Urinary bladder (tissue), 4 donors: Measurements from ENCODE around the gene ARRDC4. TPM values are rescaled to one million over a fixed set of nuclear protein-coding genes. Genes with fewer than 3 reads are reported as not detected.
A peak's percentile ranks its signal among the peaks of the same experiment; 100 is the strongest.

Experiments
- DNase-seq: peaks from one replicate; pipeline ENCODE4 v3.0.0-alpha.2; 2015; ENCODE audit errors: extremely low spot score
- H3K27ac ChIP-seq: one replicate; pipeline ENCODE4 v1.5.1; 2013; ENCODE audit warnings: low read depth, mild to moderate bottlenecking, moderate library complexity
- H3K36me3 ChIP-seq: one replicate; pipeline ENCODE4 v1.6.1; 2013; ENCODE audit warnings: mild to moderate bottlenecking, moderate library complexity; ENCODE audit not compliant: insufficient read depth
- H3K4me1 ChIP-seq: one replicate; pipeline ENCODE4 v1.6.1; 2013; ENCODE audit warnings: mild to moderate bottlenecking, moderate library complexity; ENCODE audit not compliant: insufficient read depth
- H3K4me3 ChIP-seq: one replicate; pipeline ENCODE4 v1.5.1; 2013; ENCODE audit warnings: low read depth, low read length
- WGBS: extraction: QIAGEN DNeasy Blood & Tissue Kit; methylation state at CpG from one replicate; pipeline ENCODE4 v1.1.7; 2013; 5-methylcytosine and 5-hydroxymethylcytosine counted together
- polyA plus RNA-seq: library from polyadenylated mRNA; stranded (reverse); fragments of 200-250 nt; gene quantifications from one replicate; pipeline ENCODE4 v1.2.3, GENCODE V29; 2013
- total RNA-seq: library from RNA; depleted of rRNA; stranded (reverse); fragments of >200 nt; gene quantifications from one replicate; pipeline ENCODE4 v1.2.3, GENCODE V29; 2014
- donor health status: healthy with polysubstance abuse.
- donor health status: healthy.

Gene ARRDC4, protein sequence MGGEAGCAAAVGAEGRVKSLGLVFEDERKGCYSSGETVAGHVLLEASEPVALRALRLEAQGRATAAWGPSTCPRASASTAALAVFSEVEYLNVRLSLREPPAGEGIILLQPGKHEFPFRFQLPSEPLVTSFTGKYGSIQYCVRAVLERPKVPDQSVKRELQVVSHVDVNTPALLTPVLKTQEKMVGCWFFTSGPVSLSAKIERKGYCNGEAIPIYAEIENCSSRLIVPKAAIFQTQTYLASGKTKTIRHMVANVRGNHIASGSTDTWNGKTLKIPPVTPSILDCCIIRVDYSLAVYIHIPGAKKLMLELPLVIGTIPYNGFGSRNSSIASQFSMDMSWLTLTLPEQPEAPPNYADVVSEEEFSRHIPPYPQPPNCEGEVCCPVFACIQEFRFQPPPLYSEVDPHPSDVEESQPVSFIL
- total RNA-seq, result 36.7 TPM
- 30.5 TPM for polyA plus RNA-seq

DNA sequence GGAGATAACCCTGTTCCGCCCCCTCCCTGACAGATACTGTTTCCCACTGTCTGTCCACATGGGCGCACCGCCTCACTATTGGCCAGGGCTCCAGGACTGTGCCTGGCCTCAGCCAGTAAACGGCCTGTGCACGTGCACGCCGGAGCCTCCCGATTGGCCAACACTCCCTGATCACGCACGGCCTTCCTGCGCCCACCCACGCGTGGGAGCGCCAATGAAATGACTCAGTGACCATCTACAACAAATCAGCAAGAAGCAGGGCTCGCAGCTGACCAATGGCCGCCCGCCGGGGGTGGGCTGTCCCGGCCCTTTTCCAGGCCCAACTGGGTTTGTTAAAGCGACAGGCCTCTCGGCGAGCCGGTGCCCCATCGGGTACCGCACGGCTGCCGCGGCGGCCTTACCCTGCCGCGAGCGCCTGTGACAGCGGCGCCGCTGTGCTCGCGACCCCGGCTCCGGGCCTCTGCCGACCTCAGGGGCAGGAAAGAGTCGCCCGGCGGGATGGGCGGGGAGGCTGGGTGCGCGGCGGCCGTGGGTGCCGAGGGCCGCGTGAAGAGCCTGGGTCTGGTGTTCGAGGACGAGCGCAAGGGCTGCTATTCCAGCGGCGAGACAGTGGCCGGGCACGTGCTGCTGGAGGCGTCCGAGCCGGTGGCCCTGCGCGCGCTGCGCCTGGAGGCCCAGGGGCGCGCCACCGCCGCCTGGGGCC lies at the start of gene ARRDC4:
Gene ARRDC4 (plus strand): TSS at position 340 of the 703 bp plus-strand sequence. CDS start 159 bp downstream, at position 499.
- WGBS, result under 1% methylated on average over 69 of the region's 69 CpGs

DNA sequence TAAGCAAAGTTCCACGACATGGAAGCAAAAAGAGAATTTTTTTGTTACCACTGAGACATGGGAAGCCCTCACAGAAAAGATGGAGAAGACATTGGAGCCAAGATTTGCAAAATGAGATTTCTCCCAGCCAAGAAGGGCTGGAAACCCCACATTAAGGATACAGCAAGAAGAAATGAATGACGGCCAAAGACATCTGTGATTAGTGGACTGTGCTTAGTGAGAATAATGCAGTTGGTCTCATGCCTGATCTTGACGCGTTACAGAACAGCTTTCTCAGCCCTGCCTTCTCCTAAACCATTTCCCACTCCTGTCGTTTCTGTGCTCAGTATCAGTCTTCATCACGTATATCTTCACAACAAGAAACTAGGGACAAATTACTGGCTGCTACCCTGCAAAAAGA lies 45.8 kb upstream of the ARRDC4 start:
- no peaks in the 10 kb centered on the region for H3K4me1 ChIP-seq
- 78% methylated on average over 6 of the region's 6 CpGs for WGBS
- H3K36me3 ChIP-seq, result no peaks in the 10 kb centered on the region
- H3K4me3 ChIP-seq, result no peak overlapping the region
- H3K27ac ChIP-seq, result no peak overlapping the region
- no peak for DNase-seq

More for the DNA sequence above, at the start of gene ARRDC4:
- peaks cover 1% of the 10 kb centered on the region for H3K4me1 ChIP-seq
- H3K27ac ChIP-seq, result peak within 1 kb of the TSS; percentile 62
- no peaks in the 10 kb centered on the region for H3K36me3 ChIP-seq
- peak within 1 kb of the TSS; percentile 99 for H3K4me3 ChIP-seq
- peak; percentile 99 for DNase-seq

DNA sequence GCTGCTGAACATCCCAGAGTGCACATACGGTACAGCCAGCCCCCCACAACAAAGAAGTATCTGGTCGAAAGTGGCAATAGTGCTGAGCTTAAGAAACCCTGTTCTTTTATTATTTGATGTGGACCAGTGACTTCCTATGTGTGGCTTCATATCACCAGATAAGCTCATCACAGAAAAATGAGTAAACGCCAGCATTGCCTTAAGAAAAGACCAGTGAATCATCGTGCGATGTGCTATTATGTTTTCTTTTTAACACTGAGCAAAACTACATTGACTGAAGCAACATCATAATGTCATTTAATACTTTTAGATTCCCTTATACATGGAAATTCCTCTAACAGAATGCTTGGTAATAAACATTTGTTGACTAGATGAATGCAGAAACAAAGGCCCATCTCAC lies 45.2 kb upstream of the ARRDC4 start:
- Histone ChIP-seq H3K4me1 (no peaks in the 10 kb centered on the region), H3K36me3 (no peaks in the 10 kb centered on the region), H3K27ac (no peak overlapping the region), H3K4me3 (no peak overlapping the region)
- WGBS, result 79% methylated on average over 5 of the region's 5 CpGs
- no peak for DNase-seq

DNA sequence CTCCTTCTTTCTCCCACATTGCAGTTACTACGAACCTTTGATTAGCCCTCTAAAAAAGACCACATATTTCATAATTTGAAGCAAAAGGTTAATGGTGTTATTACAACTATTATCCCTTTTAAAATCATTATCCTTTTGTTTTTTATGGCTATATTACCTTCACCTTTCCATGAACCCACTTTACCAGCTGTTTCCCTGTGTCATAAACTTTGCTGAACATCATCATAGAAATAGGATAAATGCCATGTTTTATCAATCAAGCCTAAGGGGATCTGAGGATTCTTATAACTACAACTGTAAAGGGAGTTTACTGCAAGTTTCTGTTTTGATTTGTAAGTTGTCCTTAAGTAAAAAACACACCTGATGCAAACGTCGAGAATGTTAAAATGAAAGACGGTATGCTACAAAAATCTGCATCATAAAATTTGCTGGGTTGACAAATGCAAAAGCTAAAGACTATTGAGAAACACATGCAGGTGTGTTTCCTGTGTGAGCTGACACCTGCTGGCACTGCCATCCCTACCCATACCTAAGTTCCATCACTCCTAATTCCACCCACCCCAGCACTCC lies 39.1 kb upstream of the ARRDC4 start:
- H3K27ac ChIP-seq, result no peak overlapping the region
- no peaks in the 10 kb centered on the region for H3K36me3 ChIP-seq
- no peak for DNase-seq
- no peak overlapping the region for H3K4me3 ChIP-seq
- 68% methylated on average over 4 of the region's 4 CpGs for WGBS
- no peaks in the 10 kb centered on the region for H3K4me1 ChIP-seq

DNA sequence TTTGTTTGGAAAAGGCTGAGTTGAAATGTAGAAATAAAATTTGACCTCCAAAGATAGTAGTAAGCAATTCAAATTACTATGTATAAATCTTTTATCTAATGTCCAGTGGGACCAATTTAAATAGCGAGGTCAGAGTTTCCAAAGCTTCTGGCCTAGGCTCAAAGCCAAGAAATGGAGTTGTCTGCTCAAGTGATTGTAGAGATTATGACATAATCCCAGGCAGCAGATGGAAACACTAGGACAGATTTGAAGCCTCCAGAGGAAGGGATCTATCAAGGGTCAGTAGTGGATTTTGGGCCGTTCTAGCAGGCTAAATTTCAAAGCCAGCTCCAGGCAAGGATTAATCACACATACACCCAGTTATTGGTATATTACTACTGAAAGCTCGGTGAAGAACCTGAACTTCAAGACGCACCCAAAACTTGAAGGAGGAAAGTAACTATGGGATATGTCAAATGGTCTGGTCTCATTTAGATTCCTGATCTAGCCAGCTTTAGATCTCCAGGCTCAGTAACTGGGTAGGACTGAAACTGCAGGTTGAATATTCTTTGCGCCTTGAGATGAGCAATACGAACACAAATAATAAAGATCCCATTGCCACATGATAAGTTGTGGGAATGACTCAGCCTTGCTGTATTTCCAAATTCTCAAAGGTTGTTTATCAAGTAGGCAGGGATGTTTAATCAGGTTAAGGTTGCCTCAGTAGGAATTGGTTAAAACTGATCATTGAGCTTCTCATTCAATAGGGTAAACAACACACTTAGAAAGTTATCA lies 30.9 kb upstream of the ARRDC4 start:
- no peaks in the 10 kb centered on the region for H3K36me3 ChIP-seq
- H3K27ac ChIP-seq, result no peak overlapping the region
- DNase-seq, result no peak
- H3K4me1 ChIP-seq, result no peaks in the 10 kb centered on the region
- no peak overlapping the region for H3K4me3 ChIP-seq
- 73% methylated on average over 6 of the region's 6 CpGs for WGBS

DNA sequence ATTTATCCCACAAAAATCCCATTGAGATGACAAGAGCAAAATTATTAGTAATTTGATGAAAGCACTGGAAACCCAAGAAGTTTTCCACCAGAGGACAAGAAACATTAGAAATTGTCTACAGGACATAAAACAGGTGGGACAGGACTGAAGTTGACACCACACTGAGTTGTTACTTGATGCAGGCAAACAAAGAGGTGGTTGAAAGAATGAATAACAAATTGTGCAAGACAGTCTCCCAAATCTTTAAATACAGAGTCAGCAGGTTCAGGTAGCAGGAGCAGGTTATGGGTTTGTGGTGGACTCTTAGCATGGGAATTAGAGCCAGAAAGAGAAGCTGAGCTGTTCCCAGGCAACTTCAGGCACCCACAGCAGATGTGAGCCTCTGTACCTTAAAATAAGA lies 30.3 kb upstream of the ARRDC4 start:
- Histone ChIP-seq H3K4me1 (no peaks in the 10 kb centered on the region), H3K27ac (no peak overlapping the region), H3K36me3 (no peaks in the 10 kb centered on the region), H3K4me3 (no peak overlapping the region)
- no peak for DNase-seq

DNA sequence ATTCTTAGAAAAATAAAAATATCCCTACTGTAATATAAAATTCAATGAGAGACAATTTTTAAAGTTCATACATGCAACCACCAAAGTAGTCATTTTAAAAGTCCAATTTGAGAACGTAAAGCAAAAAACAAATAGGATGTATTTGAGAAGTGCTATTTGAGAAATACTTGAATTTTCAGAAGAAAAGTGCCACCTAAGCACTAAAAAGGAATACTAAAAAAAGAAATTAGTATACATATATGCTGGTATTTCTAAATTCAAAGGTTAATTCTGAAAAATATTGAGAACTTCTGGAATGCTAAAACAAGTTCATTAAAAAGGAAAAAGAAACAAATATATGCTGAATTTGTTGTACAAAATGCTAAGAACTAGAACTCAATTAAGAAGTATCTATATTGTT lies 29.2 kb upstream of the ARRDC4 start:
- Histone ChIP-seq H3K36me3 (no peaks in the 10 kb centered on the region), H3K27ac (no peak overlapping the region), H3K4me3 (no peak overlapping the region), H3K4me1 (no peaks in the 10 kb centered on the region)
- no peak for DNase-seq
- WGBS, result 93% methylated on average over 1 of the region's 1 CpG

DNA sequence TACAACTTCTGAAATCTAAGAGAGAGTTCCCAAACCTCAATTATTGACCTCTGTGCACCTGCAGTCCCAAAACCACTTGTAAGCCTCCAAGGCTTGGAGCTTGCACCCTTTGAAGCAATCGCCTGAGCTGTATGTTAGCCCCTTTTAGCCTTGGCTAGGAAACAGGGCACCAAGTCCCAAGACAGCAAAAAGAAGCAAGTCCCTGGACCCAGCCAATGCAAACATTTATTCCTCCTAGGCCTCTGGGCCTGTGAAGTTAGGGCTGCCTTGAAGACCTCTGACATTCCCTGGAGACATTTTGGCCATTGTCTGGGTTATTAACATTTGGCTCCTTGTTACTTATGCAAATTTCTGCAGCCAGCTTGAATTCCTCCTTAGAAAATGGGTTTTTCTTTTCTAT lies 26.9 kb upstream of the ARRDC4 start:
- H3K4me3 ChIP-seq, result no peak overlapping the region
- no peaks in the 10 kb centered on the region for H3K36me3 ChIP-seq
- no peak for DNase-seq
- no peaks in the 10 kb centered on the region for H3K4me1 ChIP-seq
- H3K27ac ChIP-seq, result no peak overlapping the region
- 88% methylated on average over 1 of the region's 1 CpG for WGBS

DNA sequence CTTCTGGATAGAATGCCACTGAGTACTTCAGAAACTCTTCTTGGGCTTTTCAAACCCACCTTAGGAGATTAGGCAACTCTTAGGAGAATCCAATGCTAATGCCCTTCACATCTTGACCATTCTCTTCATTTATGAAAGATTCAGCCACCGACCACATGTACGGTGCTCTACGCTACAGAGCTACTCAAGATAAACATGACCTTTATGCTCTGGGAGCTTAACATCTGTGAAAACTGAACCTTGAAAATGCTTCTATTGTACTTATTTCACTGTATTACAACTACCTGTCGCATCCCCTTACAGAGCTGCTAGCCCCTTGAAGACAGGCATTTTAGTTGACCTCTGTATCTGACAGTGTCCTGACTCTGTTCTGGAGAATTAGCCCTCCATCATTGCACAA lies 19.5 kb upstream of the ARRDC4 start:
- no peak overlapping the region for H3K27ac ChIP-seq
- no peak overlapping the region for H3K4me3 ChIP-seq
- no peak for DNase-seq
- no peaks in the 10 kb centered on the region for H3K4me1 ChIP-seq
- no peaks in the 10 kb centered on the region for H3K36me3 ChIP-seq
- 94% methylated on average over 4 of the region's 4 CpGs for WGBS

DNA sequence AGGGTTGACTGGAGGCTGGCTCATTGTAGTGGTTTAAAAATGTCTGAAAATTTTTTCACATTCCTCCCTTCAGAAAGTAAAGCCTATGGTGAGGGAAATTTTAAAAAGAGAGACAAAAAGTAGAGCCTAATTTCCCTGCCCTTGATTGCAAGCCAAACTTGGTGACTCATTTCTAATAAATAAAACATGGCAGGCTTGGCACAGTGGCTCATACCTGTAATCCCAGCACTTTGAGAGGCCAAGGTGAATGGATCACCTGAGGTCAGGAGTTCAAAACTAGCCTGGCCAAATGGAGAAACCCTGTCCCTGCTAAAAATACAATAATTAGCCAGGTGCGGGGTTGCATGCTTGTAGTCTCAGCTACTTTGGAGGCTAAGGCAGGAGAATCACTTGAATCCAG lies 18.9 kb upstream of the ARRDC4 start:
- no peak overlapping the region for H3K27ac ChIP-seq
- DNase-seq, result no peak
- no peak overlapping the region for H3K4me3 ChIP-seq
- WGBS, result 98% methylated on average over 1 of the region's 1 CpG
- H3K36me3 ChIP-seq, result no peaks in the 10 kb centered on the region
- no peaks in the 10 kb centered on the region for H3K4me1 ChIP-seq

DNA sequence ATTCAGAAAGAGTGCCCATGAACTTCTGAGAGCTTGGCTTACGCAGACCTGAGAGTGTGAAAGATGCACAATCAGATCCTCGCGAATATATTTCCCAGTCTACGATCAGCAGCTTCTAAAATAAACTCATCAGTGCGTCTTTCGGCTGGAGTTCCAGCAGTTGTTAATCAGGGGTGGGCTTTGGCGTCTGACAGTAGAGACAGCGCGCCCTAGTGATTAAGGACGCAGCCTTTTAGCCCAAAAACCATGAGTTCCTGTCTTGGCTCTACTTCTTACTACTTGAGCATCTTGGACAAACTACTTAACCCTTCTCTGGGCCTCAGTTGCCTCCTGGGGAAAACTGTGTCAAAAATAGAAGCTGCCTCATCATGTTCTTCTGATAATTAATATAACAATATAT lies 15.8 kb upstream of the ARRDC4 start:
- no peak for DNase-seq
- Histone ChIP-seq H3K36me3 (no peaks in the 10 kb centered on the region), H3K4me3 (no peak overlapping the region), H3K27ac (no peak overlapping the region), H3K4me1 (no peaks in the 10 kb centered on the region)
- 58% methylated on average over 10 of the region's 10 CpGs for WGBS

DNA sequence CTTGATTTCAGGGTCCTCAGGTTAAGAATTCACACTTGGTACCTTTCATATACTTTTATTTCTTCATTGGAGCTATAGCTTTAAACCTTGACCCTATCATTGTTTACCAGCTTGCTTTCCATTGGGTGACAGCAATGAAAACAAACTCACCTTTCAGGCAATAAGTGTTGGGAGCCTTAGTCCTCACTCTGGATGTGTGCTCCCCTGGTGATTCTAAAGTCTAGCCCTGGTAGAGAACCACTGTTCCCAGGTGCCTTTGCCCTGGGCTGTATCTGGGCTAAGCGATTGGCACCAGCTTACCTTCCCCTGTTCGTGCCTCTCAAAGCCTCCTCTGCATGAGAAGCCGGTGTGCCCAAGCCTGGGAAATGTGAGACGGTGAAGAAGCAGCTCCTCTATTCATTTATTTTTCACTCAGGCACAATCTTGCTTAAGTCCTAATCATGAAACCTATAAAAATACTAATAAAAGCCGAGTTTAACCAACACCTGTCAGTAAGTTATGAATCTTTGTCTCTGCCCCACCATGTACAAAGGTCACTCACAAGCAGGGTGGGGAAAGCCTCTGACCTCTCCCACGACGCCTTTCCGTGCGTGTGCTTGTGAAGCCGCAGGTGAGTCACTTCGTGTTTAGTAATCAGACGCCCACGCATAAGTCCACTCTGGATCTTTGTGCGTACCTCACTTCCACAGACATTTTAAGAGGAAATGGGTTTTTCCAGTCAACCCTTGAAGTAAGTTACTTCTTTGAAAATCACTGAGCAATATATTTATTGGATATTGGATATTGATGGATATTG lies 12.8 kb upstream of the ARRDC4 start:
- no peak overlapping the region for H3K4me3 ChIP-seq
- no peaks in the 10 kb centered on the region for H3K4me1 ChIP-seq

DNA sequence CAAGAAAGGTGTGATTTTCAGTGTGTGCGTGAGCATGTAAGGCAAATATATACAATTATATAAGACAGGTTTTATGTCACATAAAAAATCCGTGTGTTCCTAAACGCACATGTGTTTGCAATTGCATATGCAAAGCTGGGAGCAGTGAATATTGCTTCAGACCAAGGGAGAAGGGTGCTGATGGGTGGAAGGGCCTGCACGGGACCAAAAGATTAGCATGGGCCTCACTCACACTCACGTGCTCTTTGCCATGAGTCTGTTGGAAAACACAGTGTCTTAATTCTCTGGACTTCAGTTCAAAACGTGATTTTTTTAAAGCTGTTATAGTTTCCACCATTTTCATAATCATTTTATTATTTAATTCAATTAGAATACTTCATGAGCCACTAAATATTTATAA lies 7.2 kb upstream of the ARRDC4 start:
- Histone ChIP-seq H3K4me1 (no peaks in the 10 kb centered on the region), H3K27ac (no peak overlapping the region), H3K4me3 (no peak overlapping the region), H3K36me3 (no peaks in the 10 kb centered on the region)
- DNase-seq, result no peak
- WGBS, result 81% methylated on average over 6 of the region's 6 CpGs

More for the DNA sequence above, 12.8 kb upstream of the ARRDC4 start:
- WGBS, result 75% methylated on average over 14 of the region's 14 CpGs
- no peak for DNase-seq
- no peak overlapping the region for H3K27ac ChIP-seq
- H3K36me3 ChIP-seq, result no peaks in the 10 kb centered on the region
